ENCODE measurements around the gene CERS1.

- TF ChIP-seq EZH2 (IDR thresholded peaks at IDR 0.05; ENCODE audit: insufficient read depth, poor library complexity, severe bottlenecking) (no peak), EZH2phosphoT487 (IDR thresholded peaks at IDR 0.05; ENCODE audit: insufficient read depth, low read depth) (no peak)
Observed at GRCh38 chr19:18875726-18876125, 20.2 kb downstream of the CERS1 start.
